Measurements from ENCODE around the gene SYT13.
A peak's percentile ranks its signal among the peaks of the same experiment; 100 is the strongest.
"Not testable (repeated sequence)": the region's sequence is repeated elsewhere in the genome, so short reads cannot be mapped to it uniquely, and the experiment has no call there.

The SYT13 gene

GRCh38 chr11:45274206-45274605, 11.9 kb downstream of the SYT13 start:
- no peak for DNase-seq (ENCODE audit: low read depth)

GRCh38 chr11:45273509-45273908, 12.6 kb downstream of the SYT13 start:
- DNase-seq (ENCODE audit: low read depth) = no peak

- DNase-seq (ENCODE audit: low read depth) = no peak
Measured at GRCh38 chr11:45272701-45273100, 13.4 kb downstream of the SYT13 start.

GRCh38 chr11:45270946-45271716, 15.0 kb downstream of the SYT13 start:
- no peak for DNase-seq (ENCODE audit: low read depth)

- no peak for DNase-seq (ENCODE audit: low read depth)
Measured at GRCh38 chr11:45269678-45270077, 16.5 kb downstream of the SYT13 start.

- no peak for DNase-seq (ENCODE audit: low read depth)
Measured at GRCh38 chr11:45267652-45268299, 18.4 kb downstream of the SYT13 start.

GRCh38 chr11:45267052-45267451, 19.1 kb downstream of the SYT13 start:
- no peak for DNase-seq (ENCODE audit: low read depth)

- no peak for DNase-seq (ENCODE audit: low read depth)
Measured at GRCh38 chr11:45266676-45267020, 19.5 kb downstream of the SYT13 start.

GRCh38 chr11:45265969-45266675, 20.0 kb downstream of the SYT13 start:
- DNase-seq (ENCODE audit: low read depth) = no peak

GRCh38 chr11:45264839-45265515, 21.2 kb downstream of the SYT13 start:
- peak; percentile 58 for DNase-seq (ENCODE audit: low read depth)

- DNase-seq (ENCODE audit: low read depth) = no peak
Measured at GRCh38 chr11:45263773-45264172, 22.4 kb downstream of the SYT13 start.

GRCh38 chr11:45262900-45263299, 23.2 kb downstream of the SYT13 start:
- no peak for DNase-seq (ENCODE audit: low read depth)

- no peak for DNase-seq (ENCODE audit: low read depth)
Measured at GRCh38 chr11:45260071-45260470, 26.1 kb downstream of the SYT13 start.

GRCh38 chr11:45259592-45259991, 26.5 kb downstream of the SYT13 start:
- DNase-seq (ENCODE audit: low read depth) = no peak

- DNase-seq (ENCODE audit: low read depth) = no peak
Measured at GRCh38 chr11:45258982-45259530, 27.1 kb downstream of the SYT13 start.

GRCh38 chr11:45254070-45254469, 32.1 kb downstream of the SYT13 start:
- no peak for DNase-seq (ENCODE audit: low read depth)

GRCh38 chr11:45253640-45254039, 32.5 kb downstream of the SYT13 start:
- DNase-seq (ENCODE audit: low read depth) = no peak

- no peak for DNase-seq (ENCODE audit: low read depth)
Measured at GRCh38 chr11:45252877-45253276, 33.3 kb downstream of the SYT13 start.

GRCh38 chr11:45252134-45252856, 33.8 kb downstream of the SYT13 start:
- DNase-seq (ENCODE audit: low read depth) = no peak

GRCh38 chr11:45250035-45250718, 36.0 kb downstream of the SYT13 start:
- no peak for DNase-seq (ENCODE audit: low read depth)

- not testable (repeated sequence) for DNase-seq (ENCODE audit: low read depth)
Measured at GRCh38 chr11:45249372-45249771, 36.8 kb downstream of the SYT13 start.

Data from amniotic epithelial cell (primary cell).